NCI-H2029 treated with DMSO at 0.1 percent for 48 hours (cell line): ENCODE measurements around the gene CAMK2D.
"Not testable (repeated sequence)": the region's sequence is repeated elsewhere in the genome, so short reads cannot be mapped to it uniquely, and the experiment has no call there.

Experiments used
- DNase-seq: peaks from one replicate; lab custom pipeline; 2025; lab: John Stamatoyannopoulos, UW

The CAMK2D gene

GRCh38 chr4:113761620-113762185, at the start of gene CAMK2D:
Gene CAMK2D (minus strand): TSS chr4:113761738. CDS start chr4:113761068, 670 bp downstream.
- peak; percentile 64 for DNase-seq

DNA sequence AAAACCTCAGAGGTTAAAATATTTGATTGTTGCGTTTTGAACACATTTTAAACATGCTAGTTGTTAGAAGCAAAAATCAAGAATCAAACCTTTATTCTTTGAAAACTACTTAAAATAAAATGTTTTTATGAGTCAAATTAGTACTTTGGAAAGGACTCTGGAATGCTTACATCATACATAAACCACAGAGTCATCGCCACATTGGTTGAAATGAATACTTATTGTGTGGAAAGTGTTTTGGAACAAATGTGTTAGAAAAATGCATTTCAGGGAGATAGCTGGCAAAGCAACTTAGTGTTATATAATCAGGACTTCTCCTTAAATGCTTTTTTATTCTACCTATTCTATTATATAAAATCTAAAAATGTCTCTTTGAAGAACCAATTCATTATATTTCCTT, 49.4 kb upstream of the CAMK2D start:
- DNase-seq = no peak

DNA sequence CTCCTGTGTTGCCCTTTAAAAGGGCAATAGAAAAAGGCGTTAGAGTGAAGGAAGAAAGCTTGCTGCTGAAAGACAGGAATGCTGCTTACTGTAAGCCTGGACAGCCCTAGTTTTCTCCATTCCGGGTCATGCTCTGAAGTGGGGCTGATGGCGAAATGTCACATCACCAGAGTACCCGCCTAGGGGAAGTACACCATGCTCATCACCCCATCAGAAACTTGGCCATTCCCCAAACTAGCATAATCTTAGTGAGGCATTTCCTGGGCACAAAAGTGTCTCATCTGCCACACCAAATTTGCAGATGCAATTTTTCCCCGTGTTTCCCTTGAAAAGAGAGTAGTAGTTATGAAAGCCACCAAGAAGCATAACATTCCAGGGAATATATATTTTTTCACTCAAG, 47.8 kb upstream of the CAMK2D start:
- DNase-seq = no peak

- DNase-seq = no peak
Observed at GRCh38 chr4:113806850-113807249, 45.3 kb upstream of the CAMK2D start.

- no peak for DNase-seq
Observed at GRCh38 chr4:113801882-113802281, 40.3 kb upstream of the CAMK2D start.

DNA sequence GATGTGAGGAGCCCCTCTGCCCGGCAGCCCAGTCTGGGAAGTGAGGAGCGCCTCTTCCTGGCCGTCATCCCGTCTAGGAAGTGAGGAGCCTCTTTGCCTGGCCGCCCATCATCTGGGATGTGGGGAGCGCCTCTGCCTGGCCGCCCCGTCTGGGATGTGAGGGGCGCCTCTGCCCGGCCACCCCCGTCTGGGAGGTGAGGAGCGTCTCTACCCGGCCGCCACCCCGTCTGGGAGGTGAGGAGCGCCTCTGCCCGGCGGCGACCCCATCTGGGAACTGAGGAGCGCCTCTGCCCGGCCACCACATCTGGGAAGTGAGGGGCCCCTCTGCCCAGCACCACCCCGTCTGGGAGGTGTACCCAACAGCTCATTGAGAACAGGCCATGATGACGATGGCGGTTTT, 34.8 kb upstream of the CAMK2D start:
- DNase-seq = not testable (repeated sequence)

DNA sequence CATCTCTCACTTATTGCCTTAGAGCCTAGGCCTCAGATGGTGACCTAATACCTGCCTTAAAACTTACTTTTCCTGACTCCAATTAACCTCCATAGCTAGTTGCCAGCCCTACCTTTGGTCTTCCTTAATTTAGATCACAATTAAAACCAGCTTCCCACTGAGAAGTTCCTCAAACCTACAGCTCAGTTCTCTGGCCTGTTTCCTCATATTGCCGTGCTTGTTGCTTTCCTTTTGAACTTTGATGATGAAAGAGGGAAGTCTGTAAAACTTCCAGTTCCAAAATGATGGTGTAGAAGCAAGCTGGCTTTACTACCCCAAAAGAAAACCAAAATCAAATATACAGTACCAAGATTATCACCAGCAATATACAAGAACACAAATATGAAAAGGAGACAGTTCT, 28.9 kb upstream of the CAMK2D start:
- no peak for DNase-seq

- no peak for DNase-seq
Observed at GRCh38 chr4:113788888-113789287, 27.4 kb upstream of the CAMK2D start.

- no peak for DNase-seq
Observed at GRCh38 chr4:113785781-113786180, 24.2 kb upstream of the CAMK2D start.

GRCh38 chr4:113784497-113785250, 23.1 kb upstream of the CAMK2D start:
- no peak for DNase-seq

- DNase-seq = no peak
Observed at GRCh38 chr4:113783701-113784100, 22.2 kb upstream of the CAMK2D start.

DNA sequence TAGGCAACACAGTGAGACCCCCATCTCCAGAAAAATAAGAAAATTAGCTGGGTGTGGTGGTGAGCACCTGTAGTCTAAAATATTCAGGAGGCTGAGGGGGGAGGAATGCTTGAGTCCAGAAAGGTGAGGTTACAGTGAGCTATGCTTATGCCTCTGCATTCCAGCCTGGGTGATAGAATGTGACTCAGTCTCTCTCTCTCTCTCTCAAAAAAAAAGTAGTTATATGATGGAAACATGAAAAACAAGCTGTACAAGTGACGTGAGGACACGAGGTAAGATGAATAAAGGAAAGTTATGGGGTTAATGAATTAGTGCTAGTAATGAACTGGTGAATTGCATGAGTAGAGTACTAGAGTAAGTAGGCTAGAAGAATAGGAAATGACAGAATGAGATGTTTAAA, 21.8 kb upstream of the CAMK2D start:
- DNase-seq = no peak

GRCh38 chr4:113781439-113782040, 20.0 kb upstream of the CAMK2D start:
- no peak for DNase-seq

DNA sequence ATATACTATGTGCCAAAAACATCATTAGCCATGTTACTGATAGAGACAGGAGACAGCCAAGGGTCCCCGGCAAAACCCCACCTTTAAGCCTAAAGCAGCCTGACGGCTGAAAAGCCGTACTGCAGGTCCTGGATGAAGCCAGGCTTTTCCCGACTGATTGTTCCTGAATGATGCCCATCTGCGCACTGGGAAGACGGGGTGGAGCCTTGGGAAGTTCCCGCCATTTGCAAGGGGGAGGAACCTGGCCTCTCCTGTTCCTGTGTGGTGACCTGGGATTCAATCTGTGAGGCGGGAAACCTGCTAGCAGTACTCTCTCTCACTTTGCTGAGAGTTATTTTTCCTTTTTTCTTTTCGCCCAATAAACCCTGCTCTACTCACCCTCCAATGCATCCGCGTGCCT, 15.1 kb upstream of the CAMK2D start:
- no peak for DNase-seq

DNA sequence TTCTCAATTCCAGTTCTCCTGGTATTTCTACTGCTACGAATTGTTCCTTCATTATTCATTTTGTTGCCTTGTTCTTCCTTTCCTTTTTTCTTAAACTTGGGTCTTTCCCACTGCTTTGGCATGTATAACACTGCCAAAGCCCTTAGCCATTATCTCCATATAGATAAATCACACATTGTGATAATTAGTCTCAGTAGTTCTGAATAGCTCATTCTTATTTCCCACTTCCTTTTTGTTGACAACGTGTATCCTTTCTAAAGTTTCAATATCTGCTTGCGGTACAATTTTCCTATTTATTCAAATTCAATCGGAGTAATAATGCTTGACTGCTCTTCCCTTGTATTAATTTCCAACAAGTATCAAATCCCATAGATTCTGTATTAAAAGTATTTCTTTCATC, 14.5 kb upstream of the CAMK2D start:
- no peak for DNase-seq

DNA sequence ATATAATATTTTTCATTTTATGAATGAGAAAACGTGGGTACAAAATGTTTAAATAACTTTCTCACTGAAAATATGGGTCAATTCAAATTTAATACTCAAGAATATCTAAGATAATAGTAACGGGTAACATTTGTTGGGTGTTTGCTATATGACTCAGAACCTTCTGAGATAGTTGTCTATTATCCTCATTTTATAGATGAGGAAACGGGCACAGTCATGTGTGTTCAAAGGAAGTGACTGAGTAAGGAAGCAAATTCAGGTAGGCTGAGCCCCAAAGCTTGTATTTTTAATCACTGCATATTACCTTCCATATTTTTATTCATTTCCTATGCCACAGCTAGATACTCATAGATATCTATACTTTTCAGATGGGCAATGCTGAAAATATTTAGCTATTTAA, 12.2 kb upstream of the CAMK2D start:
- no peak for DNase-seq

- DNase-seq = no peak
Observed at GRCh38 chr4:113773014-113773413, 11.5 kb upstream of the CAMK2D start.

DNA sequence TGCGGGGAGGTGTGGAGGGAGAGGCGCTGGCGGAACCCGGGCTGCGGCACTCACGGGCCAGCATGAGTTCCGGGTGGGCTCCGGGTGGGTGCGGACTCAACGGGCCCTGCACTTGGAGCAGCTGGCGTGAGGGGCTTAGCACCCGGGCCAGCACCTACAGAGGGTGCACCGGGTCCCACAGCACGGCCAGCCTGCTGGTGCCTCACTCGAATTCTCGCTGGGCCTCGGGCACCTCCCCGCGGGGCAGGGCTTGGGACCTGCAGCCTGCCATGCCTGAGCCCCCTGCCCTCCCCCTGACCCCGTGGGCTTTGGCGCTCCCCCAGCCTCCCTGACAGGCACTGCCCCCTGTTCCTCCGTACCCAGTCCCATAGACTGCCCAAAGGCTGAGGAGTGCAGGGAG, 10.8 kb upstream of the CAMK2D start:
- DNase-seq = no peak

DNA sequence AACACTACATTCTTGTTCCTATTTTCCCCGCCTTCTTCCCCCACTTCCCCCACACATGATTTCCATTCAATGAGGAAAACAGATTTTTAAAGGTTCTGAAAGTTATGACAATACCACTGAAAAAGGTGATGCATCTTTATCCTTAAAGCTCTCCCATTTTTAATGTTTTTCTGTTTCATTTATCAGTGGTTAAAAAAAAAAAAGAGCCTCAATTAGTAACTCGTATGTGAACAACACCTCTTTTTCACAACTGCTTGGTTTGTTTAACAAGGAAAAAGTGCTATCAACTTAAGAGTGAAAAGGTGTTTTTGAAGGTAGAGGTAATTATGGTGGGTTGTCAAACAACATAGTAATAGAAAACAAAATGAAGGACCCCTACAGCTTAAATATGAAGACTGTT, 8.2 kb upstream of the CAMK2D start:
- no peak for DNase-seq

DNA sequence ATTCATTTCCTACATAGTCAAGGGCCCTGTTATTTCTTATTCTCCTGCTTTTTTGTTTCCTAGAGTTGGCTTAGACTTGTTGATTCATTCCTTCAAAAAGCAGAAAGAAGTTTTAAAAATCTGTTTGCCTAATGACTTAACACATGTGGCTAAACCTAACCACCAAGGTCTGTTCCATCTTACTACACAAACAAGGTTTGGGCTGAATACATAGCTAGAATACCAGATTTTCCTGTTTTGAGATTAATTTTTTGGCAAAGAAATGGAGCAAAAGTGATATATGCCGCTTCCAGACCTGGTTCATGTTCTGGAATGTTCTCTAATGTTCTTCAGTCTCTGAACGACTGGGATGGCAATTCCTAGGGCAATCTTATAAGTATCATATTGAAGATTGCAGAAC, 7.4 kb upstream of the CAMK2D start:
- no peak for DNase-seq

GRCh38 chr4:113766882-113767281, 5.3 kb upstream of the CAMK2D start:
- DNase-seq = no peak

DNA sequence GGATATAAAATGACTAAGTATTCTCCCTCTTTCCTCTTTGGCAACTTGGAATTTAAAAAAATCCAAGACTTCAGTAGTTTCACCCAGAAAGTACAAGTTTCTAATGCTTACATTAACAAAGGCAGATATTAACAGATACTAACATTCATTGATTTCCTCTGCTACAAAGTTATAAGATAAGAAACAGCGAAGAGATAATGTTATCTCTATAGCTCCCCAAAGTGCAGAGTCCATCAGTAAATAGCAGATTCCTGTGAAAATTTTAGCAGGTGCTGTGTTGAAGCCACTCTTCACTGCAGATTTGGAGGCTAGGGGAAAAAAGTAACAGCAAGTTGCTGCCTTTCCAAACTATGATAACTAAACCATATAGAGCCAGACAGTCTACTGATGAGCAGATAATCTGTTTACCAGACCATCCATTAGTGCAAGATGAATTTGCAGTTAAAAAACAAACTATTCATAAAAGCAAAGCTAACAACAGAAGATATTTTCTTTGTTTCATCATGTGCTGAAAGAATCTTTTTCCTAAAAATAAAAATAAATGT, 3.3 kb upstream of the CAMK2D start:
- no peak for DNase-seq

- not testable (repeated sequence) for DNase-seq
Observed at GRCh38 chr4:113763923-113764322, 2.4 kb upstream of the CAMK2D start.

DNA sequence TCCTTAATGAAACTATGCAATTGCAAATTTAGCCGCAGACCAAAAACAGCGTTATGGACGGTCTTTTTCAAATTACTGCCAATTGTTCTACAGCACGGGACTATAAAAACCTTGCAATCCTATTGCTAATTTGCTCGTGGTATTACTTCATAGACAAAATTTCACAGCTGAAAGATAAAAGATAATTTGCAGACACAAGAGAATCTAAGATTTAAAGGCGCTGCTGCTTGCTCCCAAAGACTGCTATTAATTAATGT, 1.4 kb upstream of the CAMK2D start:
- no peak for DNase-seq
